OCI-M1 (cell line): ENCODE data around the gene KRT39.
"Not testable (repeated sequence)": the region's sequence is repeated elsewhere in the genome, so short reads cannot be mapped to it uniquely, and the experiment has no call there.

Experiments
- DNase-seq: peaks from one replicate; lab custom pipeline; 2025; lab: John Stamatoyannopoulos, UW

KRT39 gene

DNA sequence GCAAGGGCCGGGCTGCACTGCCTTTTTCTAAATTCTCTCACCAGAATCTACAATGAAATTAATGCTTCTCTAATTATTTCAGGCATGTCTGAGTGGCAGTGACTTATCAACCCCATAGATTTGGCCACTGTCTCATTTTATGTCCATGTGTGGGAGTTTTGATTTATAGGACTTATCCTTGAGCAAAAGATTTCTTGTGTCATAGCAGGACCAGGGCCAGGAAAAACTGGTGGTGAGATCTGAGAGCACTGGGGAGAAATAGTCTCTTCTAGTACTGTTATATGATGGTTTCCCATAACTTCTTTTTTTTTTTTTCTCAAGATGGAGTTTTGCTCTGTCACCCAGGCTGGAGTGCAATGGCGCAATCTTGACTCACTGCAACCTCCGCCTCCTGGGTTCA lies 27.8 kb downstream of the KRT39 start:
- DNase-seq: no peak

DNA sequence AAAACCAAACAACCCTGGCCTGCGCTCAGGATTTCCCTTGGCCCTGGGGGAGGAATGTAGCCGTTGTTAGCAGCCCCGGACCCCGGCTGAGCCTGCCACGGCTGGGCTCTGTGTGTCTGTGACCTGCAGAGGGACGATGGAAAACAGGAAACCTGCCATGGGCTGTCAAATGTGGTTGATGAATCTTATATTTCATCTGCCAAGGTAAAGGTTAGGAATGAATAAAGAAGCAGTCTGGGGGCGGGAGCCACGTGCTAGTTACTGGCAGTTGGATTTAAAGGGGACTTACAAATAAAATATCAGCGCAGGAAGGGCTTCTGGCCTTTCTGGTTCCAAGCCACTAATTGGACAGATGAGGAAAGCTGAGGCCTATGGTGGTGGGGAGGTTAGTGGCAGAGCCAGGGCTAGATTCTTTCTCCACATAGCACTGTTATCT lies 29.3 kb downstream of the KRT39 start, which contains the start of gene KRT23:
Gene KRT23, minus strand, starts transcription at position 263 of the 436 bp plus-strand sequence. CDS start 1,043 bp downstream, outside the sequence.
- no peak for DNase-seq

GRCh38 chr17:40936976-40937375 lies 29.8 kb downstream of the KRT39 start:
- no peak for DNase-seq

- no peak for DNase-seq
Observed at GRCh38 chr17:40936437-40936971, 30.2 kb downstream of the KRT39 start.

DNA sequence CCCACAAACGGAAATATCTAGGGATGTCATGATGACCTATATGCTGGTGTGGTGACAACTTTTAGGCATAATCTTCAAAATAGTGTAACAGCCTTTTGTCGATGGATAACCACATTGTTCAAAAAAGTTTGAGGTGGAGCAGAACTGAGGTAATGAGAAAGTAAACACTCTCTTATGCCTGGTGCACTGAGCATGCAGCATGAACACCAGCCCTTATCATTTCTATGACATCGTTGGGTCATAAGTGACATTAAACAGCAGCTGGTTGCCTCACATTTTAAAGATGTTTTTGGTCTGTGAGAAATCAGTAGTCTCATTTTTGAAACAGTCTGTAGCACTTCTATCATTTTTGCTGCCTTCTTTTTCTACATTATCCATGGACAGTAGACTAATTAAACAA lies 31.1 kb downstream of the KRT39 start:
- DNase-seq: no peak

DNA sequence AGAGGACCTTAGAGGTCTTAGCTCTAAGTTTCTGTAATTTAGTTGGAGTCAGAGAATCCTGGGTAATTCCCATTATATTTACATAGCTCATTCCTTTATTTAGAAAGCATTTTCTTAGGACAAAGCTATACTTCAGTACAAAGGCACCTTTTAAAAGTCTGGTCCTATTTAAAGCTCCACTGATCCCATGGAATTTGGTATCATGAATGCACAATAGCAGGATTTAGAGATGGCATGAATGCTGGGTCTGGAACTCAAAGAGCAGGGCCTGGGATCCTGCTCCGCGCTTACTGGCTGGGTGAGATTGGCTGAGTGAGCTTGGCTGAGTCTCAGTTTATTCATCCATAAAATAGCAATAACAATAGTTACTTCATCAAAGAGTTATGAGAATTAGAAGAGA lies 34.1 kb downstream of the KRT39 start:
- no peak for DNase-seq

GRCh38 chr17:40931311-40931710 lies 35.4 kb downstream of the KRT39 start:
- DNase-seq: peak; percentile 41

DNA sequence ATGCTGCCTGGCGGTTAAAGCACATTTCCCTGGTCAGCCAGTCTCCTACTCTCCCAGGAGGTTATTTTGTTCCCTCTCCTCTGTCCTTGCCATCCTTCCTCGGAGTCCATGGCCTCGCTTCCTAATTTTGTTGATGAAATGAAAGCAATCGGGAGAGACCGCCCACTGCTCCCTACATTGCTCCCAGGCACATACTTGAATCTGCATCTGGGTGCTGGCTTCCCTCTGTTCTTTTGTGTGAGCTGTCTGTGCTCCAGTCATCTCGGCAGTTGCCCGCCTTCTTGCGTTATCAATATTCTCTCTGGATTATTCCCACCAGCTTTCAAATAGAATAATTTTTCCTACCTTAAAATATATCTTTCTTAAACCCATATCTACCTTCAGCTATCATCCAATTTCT lies 40.4 kb downstream of the KRT39 start:
- no peak for DNase-seq

GRCh38 chr17:40922239-40922638 lies 44.5 kb downstream of the KRT39 start:
- DNase-seq: peak; percentile 68

DNA sequence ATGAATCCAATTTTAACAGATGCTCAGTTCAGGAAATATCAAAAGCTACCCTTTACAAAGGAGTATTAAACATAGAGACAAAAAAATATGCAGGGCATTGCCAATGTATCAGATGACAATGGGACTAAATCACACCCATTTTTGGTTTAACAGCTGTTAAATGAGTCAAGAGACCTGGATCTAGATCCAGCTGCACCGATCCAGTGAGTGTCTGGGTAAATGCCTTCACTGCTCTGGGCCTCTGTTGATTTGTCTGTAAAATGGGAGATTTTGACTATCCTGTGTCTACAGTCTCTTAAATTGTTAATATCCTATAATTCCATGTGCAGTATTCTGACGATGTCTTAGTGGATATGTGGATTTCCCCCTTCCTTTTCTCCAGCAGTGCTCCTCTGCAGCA lies 45.7 kb downstream of the KRT39 start:
- DNase-seq: no peak

- DNase-seq: not testable (repeated sequence)
Observed at GRCh38 chr17:40917116-40917515, 49.6 kb downstream of the KRT39 start.

GRCh38 chr17:40916366-40916765 lies 50.4 kb downstream of the KRT39 start:
- no peak for DNase-seq

DNA sequence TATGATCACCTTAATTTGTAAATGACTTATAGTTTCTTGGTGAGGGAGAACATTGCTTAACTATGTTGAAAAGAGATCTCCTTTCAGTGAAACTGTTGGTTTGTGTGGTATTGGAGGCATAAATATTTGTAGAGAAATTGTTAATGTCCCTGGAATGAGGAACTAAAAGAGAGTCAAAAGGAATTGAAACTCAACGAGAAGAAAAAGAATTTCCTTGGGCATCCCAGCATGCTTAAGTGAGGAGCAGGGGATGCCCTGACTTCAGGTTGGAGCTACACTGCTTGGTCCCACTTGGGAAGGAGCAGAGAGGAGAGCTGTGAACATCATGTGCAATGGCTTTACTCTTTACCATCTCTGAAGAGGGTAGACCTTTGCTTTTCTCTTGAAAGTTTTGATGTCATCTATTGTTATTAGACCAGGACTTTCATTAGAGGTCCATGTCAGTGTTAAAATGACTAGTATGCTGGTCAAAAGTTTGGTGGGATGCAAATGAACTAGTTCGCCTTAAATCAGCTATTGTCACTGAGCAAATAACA lies 51.0 kb downstream of the KRT39 start:
- DNase-seq: no peak

GRCh38 chr17:40915199-40915661 lies 51.5 kb downstream of the KRT39 start:
- no peak for DNase-seq

- DNase-seq: no peak
Observed at GRCh38 chr17:40914075-40914855, 52.5 kb downstream of the KRT39 start.

DNA sequence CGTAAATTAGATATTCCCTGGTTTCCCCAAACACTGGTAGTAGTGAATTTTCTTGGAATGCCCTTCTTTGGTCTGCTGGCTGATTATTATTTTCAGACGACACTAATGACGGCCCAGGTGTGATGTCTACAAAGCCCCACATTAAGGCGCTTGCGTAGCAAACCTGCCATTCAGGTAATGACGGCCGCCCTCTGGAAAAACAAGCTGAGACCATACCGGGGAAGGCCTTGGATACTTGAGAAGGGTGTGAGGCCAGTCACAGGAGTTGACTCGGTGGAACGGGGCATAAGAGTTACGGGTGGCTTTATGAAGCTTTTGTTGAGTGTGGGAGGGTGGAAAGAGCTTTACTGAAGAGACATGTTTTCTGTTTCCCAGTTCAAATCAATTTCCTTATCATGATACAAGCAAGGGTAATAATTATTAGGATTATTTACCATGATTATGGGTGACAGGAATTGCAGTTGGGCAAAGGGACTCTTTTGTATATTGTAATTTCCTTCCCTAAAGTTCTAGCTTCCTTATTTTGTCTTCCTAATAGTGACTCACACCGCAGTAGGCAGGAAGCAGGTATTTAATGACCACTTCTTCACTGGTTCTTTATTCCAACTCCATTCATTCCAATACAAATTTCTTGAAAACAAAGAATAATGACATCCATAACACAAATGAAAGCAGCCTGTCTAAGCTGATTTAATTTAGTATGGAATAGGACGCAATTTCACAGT lies 54.1 kb downstream of the KRT39 start:
- DNase-seq: no peak

- DNase-seq: no peak
Observed at GRCh38 chr17:40910441-40910841, 56.3 kb downstream of the KRT39 start.

GRCh38 chr17:40909755-40910154 lies 57.0 kb downstream of the KRT39 start:
- no peak for DNase-seq

DNA sequence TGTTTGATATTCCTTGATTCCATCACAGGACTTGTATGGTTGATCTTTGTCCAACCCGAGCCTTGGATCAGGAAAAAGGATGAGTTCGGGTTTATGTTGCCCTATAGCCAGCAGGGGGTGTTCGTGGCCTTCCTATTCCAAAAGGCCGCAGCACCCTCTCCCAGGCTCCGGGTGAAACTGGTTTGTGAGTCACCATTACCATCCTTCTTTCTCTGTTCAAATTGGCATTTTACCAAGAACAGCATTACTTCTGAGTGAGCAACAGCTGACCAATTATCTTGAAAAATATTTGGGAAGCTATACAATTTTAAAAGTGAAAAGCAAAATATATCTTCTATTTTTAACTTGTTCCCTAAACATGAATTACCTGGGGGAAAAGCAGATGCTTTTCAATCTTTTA lies 57.4 kb downstream of the KRT39 start:
- DNase-seq: peak; percentile 85
